HepG2 (cell line): ENCODE data around the gene TPRA1. TPM values are rescaled to one million over a fixed set of nuclear protein-coding genes. Genes with fewer than 3 reads are reported as not detected.

Experiments
- CBFB ChIP-seq: sonication (generic); formaldehyde crosslinking; IDR thresholded peaks from 2 replicates; pipeline ENCODE4 v1.4.0; 2020; ENCODE audit warnings: missing genetic modification reagents
- IRF2 ChIP-seq: IDR thresholded peaks from 2 replicates; pipeline ENCODE4 v1.6.1; 2018; ENCODE audit warnings: missing genetic modification reagents, missing compliant biosample characterization
- KMT2B ChIP-seq: IDR thresholded peaks from 2 replicates; pipeline ENCODE4 v1.6.1; 2016; ENCODE audit warnings: missing genetic modification reagents, missing compliant biosample characterization
- MED1 ChIP-seq: sonication (generic); formaldehyde crosslinking; IDR thresholded peaks from 2 replicates; pipeline ENCODE4 v1.4.0; 2020; ENCODE audit warnings: missing genetic modification reagents
- MEF2D ChIP-seq: sonication (generic); formaldehyde crosslinking; IDR thresholded peaks from 2 replicates; pipeline ENCODE4 v1.5.1; 2020; ENCODE audit warnings: mild to moderate bottlenecking, missing genetic modification reagents
- MEIS1 ChIP-seq: sonication (generic); formaldehyde crosslinking; IDR thresholded peaks from 2 replicates; pipeline ENCODE4 v1.9.0; 2021; ENCODE audit warnings: mild to moderate bottlenecking, missing genetic modification reagents, moderate library complexity, borderline replicate concordance
- PHF5A ChIP-seq: IDR thresholded peaks from one replicate; pipeline ENCODE4 v1.6.1; 2018; ENCODE audit warnings: low read depth, missing genetic modification reagents; ENCODE audit not compliant: unreplicated experiment
- PRMT3 ChIP-seq: sonication (generic); formaldehyde crosslinking; IDR thresholded peaks from 2 replicates; pipeline ENCODE4 v1.8.1; 2022; ENCODE audit warnings: low read depth, mild to moderate bottlenecking, moderate library complexity, missing genetic modification reagents, borderline replicate concordance
- REL ChIP-seq: sonication (generic); formaldehyde crosslinking; conservative IDR thresholded peaks from 2 replicates; pipeline ENCODE4 v1.8.0; 2022; ENCODE audit warnings: mild to moderate bottlenecking, missing genetic modification reagents, moderate library complexity
- YEATS2 ChIP-seq: sonication (generic); formaldehyde crosslinking; IDR thresholded peaks from 2 replicates; pipeline ENCODE4 v1.4.0; 2020; ENCODE audit warnings: missing genetic modification reagents, borderline replicate concordance
- ZBTB8A ChIP-seq: sonication (generic); formaldehyde crosslinking; IDR thresholded peaks from 2 replicates; pipeline ENCODE4 v1.4.0; 2020; ENCODE audit warnings: mild to moderate bottlenecking, low read depth, missing genetic modification reagents, borderline replicate concordance
- ZNF24 ChIP-seq: fragments of 450-650 bp; IDR thresholded peaks from 2 replicates; pipeline ENCODE4 v1.6.1; 2017; ENCODE audit warnings: antibody characterized with exemption, mild to moderate bottlenecking
- ZNF33B ChIP-seq: sonication (generic); formaldehyde crosslinking; IDR thresholded peaks from 2 replicates; pipeline ENCODE4 v1.5.1; 2020; ENCODE audit warnings: mild to moderate bottlenecking, missing genetic modification reagents
- ZNF367 ChIP-seq: sonication (generic); formaldehyde crosslinking; IDR thresholded peaks from 2 replicates; pipeline ENCODE4 v1.4.0; 2020; ENCODE audit warnings: missing genetic modification reagents, borderline replicate concordance
- polyA plus RNA-seq, 8 experiments: library from polyadenylated mRNA; depleted of rRNA in 3 of 8; stranded (reverse) in 7 of 8; unstranded in 1 of 8; fragments of >200 nt; fragmentation: Illumina TruSeq in 4 of 8; extraction: Trizol in 4 of 8; gene quantifications; 2 replicates each; pipeline versions ENCODE4 v1.2.1 to v1.2.3, GENCODE V29; 2011 to 2016; ENCODE audit warnings: low read depth in 4 of 8, missing spikeins in 1 of 8, mixed read lengths in 1 of 8; ENCODE audit not compliant: insufficient read depth in 1 of 8
- total RNA-seq, 5 experiments: library from RNA; depleted of rRNA; stranded (reverse); fragments of >200 nt; fragmentation: Illumina TruSeq; extraction: Trizol; gene quantifications; 2 replicates each; pipeline ENCODE4 v1.2.3, GENCODE V29; 2016; ENCODE audit warnings: low read depth in 1 of 5
- TF ChIP-seq, protein P1 (sequence below): sonication (generic); formaldehyde crosslinking; IDR thresholded peaks from 2 replicates; pipeline ENCODE4 v1.4.0; 2020; ENCODE audit warnings: missing genetic modification reagents, borderline replicate concordance
- TF ChIP-seq, protein P2 (sequence below): sonication (generic); formaldehyde crosslinking; IDR thresholded peaks from 2 replicates; pipeline ENCODE4 v1.8.0; 2022; ENCODE audit warnings: mild to moderate bottlenecking, missing genetic modification reagents; ENCODE audit not compliant: insufficient replicate concordance
- TF ChIP-seq, protein P3 (sequence below): IDR thresholded peaks from 2 replicates; pipeline ENCODE4 v1.4.0; 2020; ENCODE audit warnings: mild to moderate bottlenecking, missing genetic modification reagents
- TF ChIP-seq, protein P4 (sequence below): sonication (generic); formaldehyde crosslinking; conservative IDR thresholded peaks from 2 replicates; pipeline ENCODE4 v1.4.0; 2020; ENCODE audit warnings: missing genetic modification reagents

TPRA1 gene
- total and polyA plus RNA-seq, 2 of the 13 experiments (the other 11 are each of a cell fraction or from before 2014, with no cell fraction given): 25.4 to 25.8 TPM

DNA sequence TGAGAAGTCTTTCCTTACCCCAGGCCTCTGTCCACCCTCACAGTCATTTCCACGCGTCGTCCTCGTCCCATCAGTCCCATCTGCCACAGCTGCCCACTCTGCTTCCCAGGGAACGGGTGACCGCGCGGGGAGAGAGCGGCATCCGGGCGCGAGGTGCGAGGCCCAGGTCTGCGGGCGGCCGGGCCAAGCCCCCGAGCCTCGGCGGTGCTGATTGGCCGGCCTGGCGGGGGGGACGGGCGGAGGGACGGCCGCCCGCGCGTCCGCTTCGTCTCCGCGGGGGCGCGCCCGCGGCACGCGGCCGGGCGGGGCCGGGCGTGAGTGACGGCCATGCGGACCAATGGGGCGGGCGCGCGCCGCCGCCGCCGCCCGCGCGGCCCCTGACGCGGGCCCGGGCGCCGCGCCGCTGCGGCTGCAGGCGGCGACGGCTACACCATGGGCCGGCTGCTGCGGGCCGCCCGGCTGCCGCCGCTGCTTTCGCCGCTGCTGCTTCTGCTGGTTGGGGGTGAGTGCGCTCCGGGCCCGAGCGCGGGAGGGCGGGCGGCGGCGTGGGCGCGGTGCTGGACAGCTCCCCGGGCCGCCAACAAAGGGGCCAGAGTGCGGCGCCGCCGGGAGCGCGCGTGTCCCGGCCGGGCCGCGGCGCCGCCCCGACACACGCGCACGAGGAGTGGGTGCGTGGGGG, 38.4 kb upstream of the TPRA1 start, which contains the start of gene PODXL2 (continued):
- TF ChIP-seq, protein P1, sequence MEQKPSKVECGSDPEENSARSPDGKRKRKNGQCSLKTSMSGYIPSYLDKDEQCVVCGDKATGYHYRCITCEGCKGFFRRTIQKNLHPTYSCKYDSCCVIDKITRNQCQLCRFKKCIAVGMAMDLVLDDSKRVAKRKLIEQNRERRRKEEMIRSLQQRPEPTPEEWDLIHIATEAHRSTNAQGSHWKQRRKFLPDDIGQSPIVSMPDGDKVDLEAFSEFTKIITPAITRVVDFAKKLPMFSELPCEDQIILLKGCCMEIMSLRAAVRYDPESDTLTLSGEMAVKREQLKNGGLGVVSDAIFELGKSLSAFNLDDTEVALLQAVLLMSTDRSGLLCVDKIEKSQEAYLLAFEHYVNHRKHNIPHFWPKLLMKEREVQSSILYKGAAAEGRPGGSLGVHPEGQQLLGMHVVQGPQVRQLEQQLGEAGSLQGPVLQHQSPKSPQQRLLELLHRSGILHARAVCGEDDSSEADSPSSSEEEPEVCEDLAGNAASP: 0 out of 2 replicates have a peak, but pooled peaks have one; percentile 16
- no peak for TF ChIP-seq IRF2
- TF ChIP-seq PHF5A (CRISPR knock-in tag): no peak
- TF ChIP-seq, protein P2, sequence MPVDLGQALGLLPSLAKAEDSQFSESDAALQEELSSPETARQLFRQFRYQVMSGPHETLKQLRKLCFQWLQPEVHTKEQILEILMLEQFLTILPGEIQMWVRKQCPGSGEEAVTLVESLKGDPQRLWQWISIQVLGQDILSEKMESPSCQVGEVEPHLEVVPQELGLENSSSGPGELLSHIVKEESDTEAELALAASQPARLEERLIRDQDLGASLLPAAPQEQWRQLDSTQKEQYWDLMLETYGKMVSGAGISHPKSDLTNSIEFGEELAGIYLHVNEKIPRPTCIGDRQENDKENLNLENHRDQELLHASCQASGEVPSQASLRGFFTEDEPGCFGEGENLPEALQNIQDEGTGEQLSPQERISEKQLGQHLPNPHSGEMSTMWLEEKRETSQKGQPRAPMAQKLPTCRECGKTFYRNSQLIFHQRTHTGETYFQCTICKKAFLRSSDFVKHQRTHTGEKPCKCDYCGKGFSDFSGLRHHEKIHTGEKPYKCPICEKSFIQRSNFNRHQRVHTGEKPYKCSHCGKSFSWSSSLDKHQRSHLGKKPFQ (CRISPR knock-in tag): no peak
- peak; percentile 87 for TF ChIP-seq ZNF33B (CRISPR knock-in tag)
- TF ChIP-seq KMT2B (CRISPR knock-in tag): peak; percentile 61; the same call in 1 of the 2 replicates
- TF ChIP-seq ZNF367: no peak
- TF ChIP-seq REL (CRISPR knock-in tag): peak; percentile 77; the same call in 1 of the 2 replicates
- peak; percentile 96 for TF ChIP-seq PRMT3 (CRISPR knock-in tag)
- TF ChIP-seq ZNF24: no peak
- TF ChIP-seq, protein P3, sequence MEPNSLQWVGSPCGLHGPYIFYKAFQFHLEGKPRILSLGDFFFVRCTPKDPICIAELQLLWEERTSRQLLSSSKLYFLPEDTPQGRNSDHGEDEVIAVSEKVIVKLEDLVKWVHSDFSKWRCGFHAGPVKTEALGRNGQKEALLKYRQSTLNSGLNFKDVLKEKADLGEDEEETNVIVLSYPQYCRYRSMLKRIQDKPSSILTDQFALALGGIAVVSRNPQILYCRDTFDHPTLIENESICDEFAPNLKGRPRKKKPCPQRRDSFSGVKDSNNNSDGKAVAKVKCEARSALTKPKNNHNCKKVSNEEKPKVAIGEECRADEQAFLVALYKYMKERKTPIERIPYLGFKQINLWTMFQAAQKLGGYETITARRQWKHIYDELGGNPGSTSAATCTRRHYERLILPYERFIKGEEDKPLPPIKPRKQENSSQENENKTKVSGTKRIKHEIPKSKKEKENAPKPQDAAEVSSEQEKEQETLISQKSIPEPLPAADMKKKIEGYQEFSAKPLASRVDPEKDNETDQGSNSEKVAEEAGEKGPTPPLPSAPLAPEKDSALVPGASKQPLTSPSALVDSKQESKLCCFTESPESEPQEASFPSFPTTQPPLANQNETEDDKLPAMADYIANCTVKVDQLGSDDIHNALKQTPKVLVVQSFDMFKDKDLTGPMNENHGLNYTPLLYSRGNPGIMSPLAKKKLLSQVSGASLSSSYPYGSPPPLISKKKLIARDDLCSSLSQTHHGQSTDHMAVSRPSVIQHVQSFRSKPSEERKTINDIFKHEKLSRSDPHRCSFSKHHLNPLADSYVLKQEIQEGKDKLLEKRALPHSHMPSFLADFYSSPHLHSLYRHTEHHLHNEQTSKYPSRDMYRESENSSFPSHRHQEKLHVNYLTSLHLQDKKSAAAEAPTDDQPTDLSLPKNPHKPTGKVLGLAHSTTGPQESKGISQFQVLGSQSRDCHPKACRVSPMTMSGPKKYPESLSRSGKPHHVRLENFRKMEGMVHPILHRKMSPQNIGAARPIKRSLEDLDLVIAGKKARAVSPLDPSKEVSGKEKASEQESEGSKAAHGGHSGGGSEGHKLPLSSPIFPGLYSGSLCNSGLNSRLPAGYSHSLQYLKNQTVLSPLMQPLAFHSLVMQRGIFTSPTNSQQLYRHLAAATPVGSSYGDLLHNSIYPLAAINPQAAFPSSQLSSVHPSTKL: peak; percentile 28; the same call in 1 of the 2 replicates
- no peak for TF ChIP-seq ZBTB8A (CRISPR knock-in tag)
- TF ChIP-seq CBFB (CRISPR knock-in tag): 0 out of 2 replicates have a peak, but pooled peaks have one; percentile 39
- TF ChIP-seq YEATS2 (CRISPR knock-in tag): 0 out of 2 replicates have a peak, but pooled peaks have one; percentile 45
- TF ChIP-seq, protein P4, sequence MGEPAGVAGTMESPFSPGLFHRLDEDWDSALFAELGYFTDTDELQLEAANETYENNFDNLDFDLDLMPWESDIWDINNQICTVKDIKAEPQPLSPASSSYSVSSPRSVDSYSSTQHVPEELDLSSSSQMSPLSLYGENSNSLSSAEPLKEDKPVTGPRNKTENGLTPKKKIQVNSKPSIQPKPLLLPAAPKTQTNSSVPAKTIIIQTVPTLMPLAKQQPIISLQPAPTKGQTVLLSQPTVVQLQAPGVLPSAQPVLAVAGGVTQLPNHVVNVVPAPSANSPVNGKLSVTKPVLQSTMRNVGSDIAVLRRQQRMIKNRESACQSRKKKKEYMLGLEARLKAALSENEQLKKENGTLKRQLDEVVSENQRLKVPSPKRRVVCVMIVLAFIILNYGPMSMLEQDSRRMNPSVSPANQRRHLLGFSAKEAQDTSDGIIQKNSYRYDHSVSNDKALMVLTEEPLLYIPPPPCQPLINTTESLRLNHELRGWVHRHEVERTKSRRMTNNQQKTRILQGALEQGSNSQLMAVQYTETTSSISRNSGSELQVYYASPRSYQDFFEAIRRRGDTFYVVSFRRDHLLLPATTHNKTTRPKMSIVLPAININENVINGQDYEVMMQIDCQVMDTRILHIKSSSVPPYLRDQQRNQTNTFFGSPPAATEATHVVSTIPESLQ (CRISPR knock-in tag): no peak
- no peak; the same call in 1 of the 2 replicates for TF ChIP-seq MED1 (CRISPR knock-in tag)
- no peak for TF ChIP-seq MEIS1 (CRISPR knock-in tag)
- TF ChIP-seq MEF2D: no peak
